Measurements from ENCODE around the gene PCSK5.
"Not testable (repeated sequence)": the region's sequence is repeated elsewhere in the genome, so short reads cannot be mapped to it uniquely, and the experiment has no call there.

The PCSK5 gene

GRCh38 chr9:75963321-75963720 lies 72.8 kb downstream of the PCSK5 start:
- DNase-seq (ENCODE audit: low read depth): not testable (repeated sequence)

GRCh38 chr9:75964427-75964826 lies 74.0 kb downstream of the PCSK5 start:
- no peak for DNase-seq (ENCODE audit: low read depth)

GRCh38 chr9:75965231-75965630 lies 74.8 kb downstream of the PCSK5 start:
- no peak for DNase-seq (ENCODE audit: low read depth)

- DNase-seq (ENCODE audit: low read depth): no peak
Measured at GRCh38 chr9:75967556-75967955, 77.1 kb downstream of the PCSK5 start.

GRCh38 chr9:75974016-75974766 lies 83.7 kb downstream of the PCSK5 start:
- DNase-seq (ENCODE audit: low read depth): no peak

GRCh38 chr9:75975071-75975470 lies 84.6 kb downstream of the PCSK5 start:
- DNase-seq (ENCODE audit: low read depth): no peak

GRCh38 chr9:75976549-75976948 lies 86.1 kb downstream of the PCSK5 start:
- no peak for DNase-seq (ENCODE audit: low read depth)

- DNase-seq (ENCODE audit: low read depth): no peak
Measured at GRCh38 chr9:75979362-75979761, 88.9 kb downstream of the PCSK5 start.

GRCh38 chr9:75983319-75984045 lies 93.0 kb downstream of the PCSK5 start:
- no peak for DNase-seq (ENCODE audit: low read depth)

GRCh38 chr9:75985515-75985914 lies 95.0 kb downstream of the PCSK5 start:
- no peak for DNase-seq (ENCODE audit: low read depth)

- DNase-seq (ENCODE audit: low read depth): no peak
Measured at GRCh38 chr9:75988663-75989062, 98.2 kb downstream of the PCSK5 start.

- no peak for DNase-seq (ENCODE audit: low read depth)
Measured at GRCh38 chr9:75990156-75990555, 99.7 kb downstream of the PCSK5 start.

GRCh38 chr9:75990576-75991304 lies 100.3 kb downstream of the PCSK5 start:
- no peak for DNase-seq (ENCODE audit: low read depth)

GRCh38 chr9:75992482-75993206 lies 102.2 kb downstream of the PCSK5 start:
- no peak for DNase-seq (ENCODE audit: low read depth)

GRCh38 chr9:75993434-75993833 lies 103.0 kb downstream of the PCSK5 start:
- DNase-seq (ENCODE audit: low read depth): no peak

GRCh38 chr9:75995066-75995465 lies 104.6 kb downstream of the PCSK5 start:
- DNase-seq (ENCODE audit: low read depth): no peak

GRCh38 chr9:75996726-75997125 lies 106.3 kb downstream of the PCSK5 start:
- no peak for DNase-seq (ENCODE audit: low read depth)

- no peak for DNase-seq (ENCODE audit: low read depth)
Measured at GRCh38 chr9:75997206-75997605, 106.7 kb downstream of the PCSK5 start.

- no peak for DNase-seq (ENCODE audit: low read depth)
Measured at GRCh38 chr9:75998096-75998780, 107.8 kb downstream of the PCSK5 start.

GRCh38 chr9:76001459-76001858 lies 111.0 kb downstream of the PCSK5 start:
- no peak for DNase-seq (ENCODE audit: low read depth)

- DNase-seq (ENCODE audit: low read depth): no peak
Measured at GRCh38 chr9:76003041-76003440, 112.6 kb downstream of the PCSK5 start.

- no peak for DNase-seq (ENCODE audit: low read depth)
Measured at GRCh38 chr9:76004526-76004925, 114.1 kb downstream of the PCSK5 start.
